Smooth muscle cell of trachea (primary cell): Measurements from ENCODE around the gene PRXL2C. TPM values are rescaled to one million over a fixed set of nuclear protein-coding genes. Genes with fewer than 3 reads are reported as not detected.

ENCODE experiments used
- total RNA-seq: library from RNA; depleted of rRNA; stranded (reverse); fragments of >200 nt; gene quantifications from 2 replicates; pipeline ENCODE4 v1.2.1, GENCODE V29; 2014

Gene PRXL2C, protein sequence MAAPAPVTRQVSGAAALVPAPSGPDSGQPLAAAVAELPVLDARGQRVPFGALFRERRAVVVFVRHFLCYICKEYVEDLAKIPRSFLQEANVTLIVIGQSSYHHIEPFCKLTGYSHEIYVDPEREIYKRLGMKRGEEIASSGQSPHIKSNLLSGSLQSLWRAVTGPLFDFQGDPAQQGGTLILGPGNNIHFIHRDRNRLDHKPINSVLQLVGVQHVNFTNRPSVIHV
- 36.6 and 42.0 TPM in 2 replicates for total RNA-seq

DNA sequence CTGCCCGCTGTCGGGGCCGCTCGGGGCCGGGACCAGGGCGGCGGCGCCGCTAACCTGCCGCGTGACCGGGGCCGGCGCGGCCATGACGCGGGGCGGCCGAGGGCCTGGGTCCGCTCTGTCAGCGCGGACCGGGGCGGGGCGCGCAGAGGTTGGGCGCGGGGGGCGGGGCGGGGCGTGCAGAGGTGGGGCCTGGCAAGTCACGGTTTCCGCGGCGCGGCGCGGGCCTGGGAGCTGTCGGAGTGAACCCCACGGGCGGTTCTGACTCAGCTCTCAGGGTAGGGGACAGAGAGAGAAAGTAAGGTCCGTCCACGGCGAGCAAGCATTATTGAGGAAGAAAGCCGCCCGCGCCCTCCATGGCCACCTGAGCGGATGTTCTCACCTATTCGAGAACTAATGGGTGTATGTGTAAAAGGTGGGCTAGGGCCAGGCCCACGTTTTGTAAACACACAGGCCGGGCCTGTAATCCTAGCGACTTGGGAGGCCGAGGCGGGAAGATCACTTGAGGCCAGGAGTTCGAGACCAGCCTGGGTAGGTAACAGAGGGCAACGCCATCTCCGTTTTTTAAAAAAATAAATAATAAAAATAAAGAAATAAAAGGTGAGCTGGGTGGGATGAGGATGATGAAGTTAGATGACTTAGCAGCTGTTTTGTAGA is at the start of gene PRXL2C:
Gene PRXL2C (minus strand): TSS at position 120 of the 654 bp plus-strand sequence. CDS start 36 bp downstream, at position 84.

DNA sequence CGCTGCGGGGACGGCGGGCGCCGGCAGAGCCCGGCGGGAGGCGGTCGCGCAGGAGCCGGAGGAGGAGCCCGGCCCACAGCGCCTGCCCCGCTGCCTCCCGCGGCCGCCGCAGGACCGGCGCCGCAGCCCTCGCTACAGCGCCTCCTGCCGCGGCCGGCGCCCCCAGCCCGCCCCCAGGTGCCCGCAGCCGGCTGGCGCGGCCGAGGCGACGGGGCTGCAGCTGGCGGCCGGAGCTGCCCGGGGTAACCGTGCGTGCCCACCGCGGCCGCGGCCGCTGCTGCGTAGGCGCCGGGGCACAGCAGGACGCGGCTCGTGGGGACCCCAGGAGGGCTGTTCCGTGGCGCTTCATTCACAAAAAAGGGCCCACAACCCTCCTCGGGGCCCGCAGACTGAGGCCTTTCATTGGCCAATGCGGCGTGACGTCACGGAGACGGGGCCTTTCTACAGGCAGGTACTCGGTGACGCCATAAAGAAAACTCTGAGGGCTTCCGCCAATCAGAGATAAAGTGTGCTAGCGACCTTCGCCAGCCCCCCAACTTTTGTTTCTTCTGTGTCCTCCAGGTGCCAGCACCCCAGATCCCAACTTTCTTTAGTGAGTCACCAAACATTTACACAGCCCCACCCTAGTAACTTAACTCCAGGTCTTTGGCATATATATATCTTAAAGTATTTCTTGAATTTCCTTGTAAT is 35.5 kb downstream of the PRXL2C start, which contains the start of gene CDC14B:
Gene CDC14B (minus strand): TSS at position 353 of the 690 bp plus-strand sequence. CDS start 465 bp downstream, outside the sequence.

Other genes with a start within 250 kb of the PRXL2C start
- 0.99 and 6.8 TPM in 2 replicates for gene ZNF367, start 236.9 kb downstream of the PRXL2C start, total RNA-seq
- 32.7 and 40.7 TPM in 2 replicates for gene HABP4, start 205.1 kb downstream of the PRXL2C start, total RNA-seq
- 44.9 and 62.0 TPM in 2 replicates for gene CDC14B, start 35.5 kb downstream of the PRXL2C start, total RNA-seq
- 17.2 and 17.9 TPM in 2 replicates for gene ZNF510, start 122.8 kb upstream of the PRXL2C start, total RNA-seq
- gene ZNF782, start 199.2 kb upstream of the PRXL2C start, total RNA-seq: 4.0 and 4.7 TPM in 2 replicates